Stomach (tissue), 9 donors: ENCODE data around the gene ELF2. TPM values are rescaled to one million over a fixed set of nuclear protein-coding genes. Genes with fewer than 3 reads are reported as not detected.

Experiments used
- DNase-seq, 2 donors: peaks; one replicate each; pipeline versions ENCODE4 v3.0.0 to v3.0.0-alpha.2; 2013 to 2019
- H3K27ac ChIP-seq, 5 donors: fragments of 200-600 bp in 4 of 5; sonication (generic) in 4 of 5; one replicate each; pipeline ENCODE4 v1.5.1; 2013 to 2019; ENCODE audit warnings: mild to moderate bottlenecking in 1 of 5, moderate library complexity in 1 of 5
- H3K27me3 ChIP-seq, 3 donors: fragments of 200-600 bp; sonication (generic); one replicate each; pipeline ENCODE4 v1.5.1; 2017 to 2019; ENCODE audit warnings: mixed run types in 1 of 3
- H3K36me3 ChIP-seq, 4 donors: fragments of 200-600 bp; sonication (generic); 1 replicate in 3 of 4; 2 replicates in 1 of 4; pipeline ENCODE4 v1.5.1; 2016 to 2019
- H3K4me1 ChIP-seq, 4 donors: fragments of 200-600 bp; sonication (generic); one replicate each; pipeline ENCODE4 v1.5.1; 2016 to 2019
- H3K4me3 ChIP-seq, 4 donors: fragments of 200-600 bp; sonication (generic) in 3 of 4; one replicate each; pipeline ENCODE4 v1.5.1; 2016 to 2019; ENCODE audit warnings: mild to moderate bottlenecking in 1 of 4
- H3K9me3 ChIP-seq, 4 donors: fragments of 200-600 bp; sonication (generic); one replicate each; pipeline ENCODE4 v1.5.1; 2016 to 2019
- CTCF ChIP-seq, 7 experiments: fragments of 450-650 bp in 4 of 7; fragments of 200-600 bp in 3 of 7; sonication (generic) in 3 of 7; IDR thresholded peaks; one replicate each; pipeline ENCODE4 v1.5.1; 2016 to 2019; ENCODE audit warnings: antibody characterized with exemption in 7 of 7, control low read depth in 2 of 7, mild to moderate bottlenecking in 1 of 7
- EP300 ChIP-seq: sonication (generic); formaldehyde crosslinking; IDR thresholded peaks from one replicate; pipeline ENCODE4 v1.6.1; 2017; ENCODE audit warnings: antibody characterized with exemption
- POLR2A ChIP-seq, 4 donors: fragments of 450-650 bp; IDR thresholded peaks; one replicate each; pipeline ENCODE4 v1.6.1; 2016; ENCODE audit warnings: antibody characterized with exemption in 4 of 4, control low read depth in 2 of 4, mild to moderate bottlenecking in 1 of 4, moderate library complexity in 1 of 4
- POLR2AphosphoS5 ChIP-seq, 3 donors: sonication (generic); formaldehyde crosslinking; IDR thresholded peaks; one replicate each; pipeline ENCODE4 v1.6.1; 2016; ENCODE audit warnings: antibody characterized with exemption in 3 of 3
- WGBS, 5 donors: extraction: QIAGEN DNeasy Blood & Tissue Kit in 3 of 5; methylation state at CpG; one replicate each; pipeline versions ENCODE4 v1.1.5 to v1.1.7; 2013 to 2018; 5-methylcytosine and 5-hydroxymethylcytosine counted together
- intact Hi-C: fragments of 100-400 bp; cut with DNase I; formaldehyde crosslinking; loops from one replicate; pipeline ENCODE4 v1.15.1; 2023; ENCODE audit warnings: low total_unique reads
- polyA plus RNA-seq, 3 donors: library from polyadenylated mRNA; stranded (reverse); fragments of 200-250 nt; gene quantifications; one replicate each; pipeline ENCODE4 v1.2.3, GENCODE V29; 2013
- total RNA-seq, 5 donors: library from RNA; depleted of rRNA; stranded (reverse); fragments of >200 nt; gene quantifications; one replicate each; pipeline versions ENCODE4 v1.1.0 to v1.2.3, GENCODE V29; 2014 to 2016
- donor health status: healthy with polysubstance abuse.
- donor health status: Bipolar disorder and iron deficiency.
- donor health status: healthy.

The ELF2 gene
- total and polyA plus RNA-seq, 8 donors = 10.6 to 115 (median 36.5) TPM

GRCh38 chr4:139082750-139083606 is 94.0 kb downstream of the ELF2 start:
- intact Hi-C loops = loop anchor here (10.0 kb wide), 1 partner anchor 48 kb away; no protein-coding TSS in a partner anchor
- DNase-seq = peak; percentile 95 to 99
- Histone ChIP-seq H3K27ac (peak overlapping the region; percentile 95 to 99 (median 97)), H3K4me3 (peak overlapping the region; percentile 72 to 87 (median 86)), H3K4me1 (peaks cover 22 to 57% (median 41%) of the 10 kb centered on the region in 4 donors), H3K36me3 (no peaks in the 10 kb centered on the region), H3K9me3 (no peaks in the 10 kb centered on the region), H3K27me3 (no peaks in the 10 kb centered on the region)
- TF ChIP-seq POLR2A (IDR thresholded peaks at IDR 0.05) (peak in 1 of 4 donors; percentile 27), POLR2AphosphoS5 (IDR thresholded peaks at IDR 0.05) (peak; percentile 76 to 96 (median 87)), CTCF (IDR thresholded peaks at IDR 0.05) (no peak), EP300 (no peak)
- 0 to 1% (median 0%) methylated on average over 37 to 38 of the region's 38 CpGs for WGBS, 5 donors

DNA sequence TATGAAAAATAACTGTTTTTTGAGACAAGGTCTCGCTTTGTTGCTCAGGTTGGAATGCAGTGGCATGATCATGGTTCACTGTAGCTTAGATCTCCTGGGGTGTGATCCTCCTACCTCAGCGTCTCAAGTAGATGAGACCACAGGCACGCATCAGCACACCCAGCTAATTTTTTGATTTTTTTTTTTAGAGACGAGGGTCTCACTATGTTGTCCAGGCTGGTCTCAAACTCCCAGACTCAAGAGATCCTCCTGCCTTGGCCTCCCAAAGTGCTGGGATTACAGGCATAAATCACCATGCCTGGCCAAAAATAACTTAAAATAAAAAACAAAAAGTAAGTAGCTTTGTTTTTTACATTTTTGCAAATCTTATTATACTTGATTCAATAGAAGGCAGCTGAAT is 98.1 kb downstream of the ELF2 start:
- H3K27ac ChIP-seq = peak overlapping the region in 2 of 5 donors; percentile 7 to 60
- TF ChIP-seq POLR2AphosphoS5 (IDR thresholded peaks at IDR 0.05) (no peak), EP300 (no peak), CTCF (IDR thresholded peaks at IDR 0.05) (no peak), POLR2A (IDR thresholded peaks at IDR 0.05) (no peak)
- WGBS, 5 donors = 88 to 95% (median 89%) methylated on average over 4 of the region's 4 CpGs
- peaks cover 32 to 83% (median 60%) of the 10 kb centered on the region in 4 donors for H3K4me1 ChIP-seq
- H3K27me3 ChIP-seq = no peaks in the 10 kb centered on the region
- no peaks in the 10 kb centered on the region for H3K9me3 ChIP-seq
- H3K36me3 ChIP-seq = peaks cover 0 to 6% (median 2%) of the 10 kb centered on the region in 4 donors
- DNase-seq = no peak
- intact Hi-C loops = no loop called here
- no peak overlapping the region for H3K4me3 ChIP-seq

DNA sequence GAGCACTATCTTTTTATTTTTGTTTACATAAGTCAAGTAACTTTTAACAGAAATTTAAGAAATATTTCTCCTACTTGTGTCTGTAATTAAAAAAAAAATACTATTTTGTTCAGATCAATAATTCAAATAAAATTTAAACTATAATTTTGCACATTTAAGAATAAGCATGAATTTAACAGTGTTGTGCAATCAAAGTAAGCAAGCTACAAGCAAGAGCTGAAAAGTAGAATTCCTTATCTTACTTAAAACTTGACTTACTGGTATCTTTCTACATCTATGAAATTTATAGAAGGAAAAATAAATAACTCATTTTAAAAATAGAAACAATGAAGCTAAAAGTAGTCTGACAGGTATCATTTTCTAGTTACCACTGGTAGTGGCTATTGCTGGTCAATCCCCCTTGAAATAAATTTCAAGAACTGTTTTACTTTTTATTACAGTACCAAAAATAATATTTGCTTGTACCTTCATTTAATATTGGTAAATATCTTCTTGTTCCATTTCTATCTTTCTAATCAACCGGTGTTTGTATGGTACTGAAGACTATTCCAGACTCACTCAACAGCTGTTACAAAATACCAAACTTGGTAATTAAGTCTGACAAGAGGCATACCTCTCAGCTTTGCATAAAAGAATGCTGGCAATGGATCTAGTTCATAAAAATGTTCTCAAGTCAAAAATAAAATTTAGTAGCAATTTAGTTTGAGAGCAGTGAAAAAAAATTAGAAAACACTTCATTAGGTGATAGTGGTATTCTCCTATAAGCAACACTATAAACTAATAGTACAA is 99.3 kb downstream of the ELF2 start:
- Histone ChIP-seq H3K4me1 (peaks cover 32 to 95% (median 60%) of the 10 kb centered on the region in 4 donors), H3K27ac (peak overlapping the region in 1 of 5 donors; percentile 55), H3K36me3 (peaks cover 0 to 14% (median 8%) of the 10 kb centered on the region in 4 donors), H3K4me3 (no peak overlapping the region), H3K9me3 (no peaks in the 10 kb centered on the region), H3K27me3 (no peaks in the 10 kb centered on the region)
- WGBS, 5 donors = 30 to 49% (median 37%) methylated on average over 1 of the region's 1 CpG
- TF ChIP-seq POLR2A (IDR thresholded peaks at IDR 0.05) (no peak), CTCF (IDR thresholded peaks at IDR 0.05) (no peak), POLR2AphosphoS5 (IDR thresholded peaks at IDR 0.05) (no peak), EP300 (no peak)
- no peak for DNase-seq
- intact Hi-C loops = no loop called here

GRCh38 chr4:139076016-139076744 is 100.8 kb downstream of the ELF2 start:
- no peak overlapping the region for H3K4me3 ChIP-seq
- H3K9me3 ChIP-seq = no peaks in the 10 kb centered on the region
- peaks cover 21 to 82% (median 49%) of the 10 kb centered on the region in 4 donors for H3K4me1 ChIP-seq
- H3K36me3 ChIP-seq = peaks cover 0 to 30% (median 24%) of the 10 kb centered on the region in 4 donors
- WGBS, 5 donors = 82 to 92% (median 88%) methylated on average over 1 of the region's 1 CpG
- DNase-seq = no peak
- H3K27me3 ChIP-seq = no peaks in the 10 kb centered on the region
- TF ChIP-seq EP300 = no peak
- H3K27ac ChIP-seq = peak overlapping the region in 1 of 5 donors; percentile 59
- intact Hi-C loops = no loop called here
